Memory B cell (primary cell): Measurements from ENCODE around the gene NAA80.

Source experiments
- ATAC-seq: fragments of 150-1000 bp; cut with Tn5 transposase; 2 replicates; pipeline ENCODE4 v1.10.0; 2021; ENCODE audit warnings: low read depth, mild to moderate bottlenecking, moderate library complexity
- DNase-seq, 2 donors: peaks; one replicate each; pipeline ENCODE4 v3.0.0; 2022; ENCODE audit warnings: low spot score in 2 of 2
- H3K27ac Mint-ChIP-seq: one replicate; pipeline ENCODE4 v1.8.0; 2022; ENCODE audit warnings: mild to moderate bottlenecking, moderate library complexity, mixed read lengths
- H3K27me3 Mint-ChIP-seq: one replicate; pipeline ENCODE4 v1.8.0; 2022; ENCODE audit warnings: mixed read lengths
- H3K36me3 Mint-ChIP-seq: one replicate; pipeline ENCODE4 v1.8.0; 2022; ENCODE audit warnings: mild to moderate bottlenecking, mixed read lengths
- H3K4me1 Mint-ChIP-seq: one replicate; pipeline ENCODE4 v1.8.0; 2022; ENCODE audit warnings: mixed read lengths
- H3K4me3 Mint-ChIP-seq: one replicate; pipeline ENCODE4 v1.8.0; 2022; ENCODE audit warnings: mild to moderate bottlenecking, moderate library complexity, mixed read lengths
- H3K9me3 Mint-ChIP-seq: one replicate; pipeline ENCODE4 v1.8.0; 2022; ENCODE audit warnings: mixed read lengths

The NAA80 gene

GRCh38 chr3:50323614-50324199 lies 24.5 kb upstream of the NAA80 start:
- Mint-ChIP-seq H3K36me3 (no peaks in the 10 kb centered on the region), H3K9me3 (no peaks in the 10 kb centered on the region), H3K27ac (no peak overlapping the region), H3K4me1 (peaks cover 33% of the 10 kb centered on the region), H3K4me3 (no peak overlapping the region), H3K27me3 (no peaks in the 10 kb centered on the region)
- DNase-seq (no peak), ATAC-seq (no peak)

- ATAC-seq = no peak
- peaks cover 34% of the 10 kb centered on the region for H3K4me1 Mint-ChIP-seq
These were observed 23.9 kb upstream of the NAA80 start for GRCh38 chr3:50323092-50323600.

GRCh38 chr3:50322386-50323091 lies 23.3 kb upstream of the NAA80 start, which contains the start of gene HYAL2:
HYAL2 (minus strand) TSS chr3:50322745; CDS start chr3:50320489, 2,256 bp downstream.
- Mint-ChIP-seq H3K27me3 (no peaks in the 10 kb centered on the region), H3K9me3 (no peaks in the 10 kb centered on the region), H3K4me1 (peaks cover 36% of the 10 kb centered on the region), H3K4me3 (peak within 1 kb of the TSS; percentile 86), H3K27ac (peak within 1 kb of the TSS; percentile 91), H3K36me3 (no peaks in the 10 kb centered on the region)
- ATAC-seq (no peak), DNase-seq (no peak)

More at GRCh38 chr3:50323092-50323600, 23.9 kb upstream of the NAA80 start:
- no peaks in the 10 kb centered on the region for H3K36me3 Mint-ChIP-seq
- no peaks in the 10 kb centered on the region for H3K9me3 Mint-ChIP-seq
- no peaks in the 10 kb centered on the region for H3K27me3 Mint-ChIP-seq
- H3K27ac Mint-ChIP-seq = no peak overlapping the region
- DNase-seq = no peak
- peak overlapping the region; percentile 3 for H3K4me3 Mint-ChIP-seq

- peaks cover 36% of the 10 kb centered on the region for H3K4me1 Mint-ChIP-seq
- no peak for DNase-seq
- ATAC-seq = no peak
- H3K4me3 Mint-ChIP-seq = no peak overlapping the region
- H3K27me3 Mint-ChIP-seq = no peaks in the 10 kb centered on the region
- H3K9me3 Mint-ChIP-seq = no peaks in the 10 kb centered on the region
- H3K27ac Mint-ChIP-seq = no peak overlapping the region
- no peaks in the 10 kb centered on the region for H3K36me3 Mint-ChIP-seq
These were observed 22.8 kb upstream of the NAA80 start for GRCh38 chr3:50322115-50322385.

- no peaks in the 10 kb centered on the region for H3K9me3 Mint-ChIP-seq
- peak overlapping the region; percentile 86 for H3K4me3 Mint-ChIP-seq
- H3K27ac Mint-ChIP-seq = peak overlapping the region; percentile 91
- H3K36me3 Mint-ChIP-seq = no peaks in the 10 kb centered on the region
- H3K27me3 Mint-ChIP-seq = no peaks in the 10 kb centered on the region
- peaks cover 37% of the 10 kb centered on the region for H3K4me1 Mint-ChIP-seq
- DNase-seq (peak; percentile 78 to 81), ATAC-seq (peak; percentile 77)
These were observed 22.3 kb upstream of the NAA80 start for GRCh38 chr3:50321336-50322114.

GRCh38 chr3:50320853-50321335 lies 21.7 kb upstream of the NAA80 start:
- Mint-ChIP-seq H3K36me3 (no peaks in the 10 kb centered on the region), H3K27ac (peak overlapping the region; percentile 91), H3K27me3 (no peaks in the 10 kb centered on the region), H3K4me3 (peak overlapping the region; percentile 91), H3K9me3 (no peaks in the 10 kb centered on the region), H3K4me1 (peaks cover 38% of the 10 kb centered on the region)
- ATAC-seq (peak; percentile 56), DNase-seq (no peak)

GRCh38 chr3:50319894-50320625 lies 20.9 kb upstream of the NAA80 start:
- Mint-ChIP-seq H3K27me3 (no peaks in the 10 kb centered on the region), H3K4me3 (peak overlapping the region; percentile 91), H3K4me1 (peaks cover 42% of the 10 kb centered on the region), H3K27ac (peak overlapping the region; percentile 72), H3K9me3 (no peaks in the 10 kb centered on the region), H3K36me3 (no peaks in the 10 kb centered on the region)
- DNase-seq = no peak
- ATAC-seq = no peak

GRCh38 chr3:50319181-50319893 lies 20.1 kb upstream of the NAA80 start:
- peak overlapping the region; percentile 32 for H3K4me3 Mint-ChIP-seq
- no peak for DNase-seq
- H3K36me3 Mint-ChIP-seq = no peaks in the 10 kb centered on the region
- H3K27ac Mint-ChIP-seq = no peak overlapping the region
- no peaks in the 10 kb centered on the region for H3K9me3 Mint-ChIP-seq
- no peaks in the 10 kb centered on the region for H3K27me3 Mint-ChIP-seq
- peaks cover 39% of the 10 kb centered on the region for H3K4me1 Mint-ChIP-seq
- no peak for ATAC-seq

GRCh38 chr3:50318615-50319014 lies 19.4 kb upstream of the NAA80 start:
- no peak overlapping the region for H3K27ac Mint-ChIP-seq
- no peak for DNase-seq
- no peaks in the 10 kb centered on the region for H3K36me3 Mint-ChIP-seq
- H3K4me1 Mint-ChIP-seq = peaks cover 39% of the 10 kb centered on the region
- peak overlapping the region; percentile 29 for H3K4me3 Mint-ChIP-seq
- ATAC-seq = no peak
- no peaks in the 10 kb centered on the region for H3K27me3 Mint-ChIP-seq
- no peaks in the 10 kb centered on the region for H3K9me3 Mint-ChIP-seq

GRCh38 chr3:50318163-50318562 lies 19.0 kb upstream of the NAA80 start:
- DNase-seq (no peak), ATAC-seq (no peak)
- Mint-ChIP-seq H3K4me1 (peaks cover 38% of the 10 kb centered on the region), H3K36me3 (no peaks in the 10 kb centered on the region), H3K4me3 (no peak overlapping the region), H3K27ac (no peak overlapping the region), H3K9me3 (no peaks in the 10 kb centered on the region), H3K27me3 (no peaks in the 10 kb centered on the region)

GRCh38 chr3:50317300-50317699 lies 18.1 kb upstream of the NAA80 start:
- H3K4me3 Mint-ChIP-seq = no peak overlapping the region

GRCh38 chr3:50316657-50317242 lies 17.5 kb upstream of the NAA80 start:
- H3K4me3 Mint-ChIP-seq = peak overlapping the region; percentile 79

More at GRCh38 chr3:50317300-50317699, 18.1 kb upstream of the NAA80 start:
- Mint-ChIP-seq H3K9me3 (no peaks in the 10 kb centered on the region), H3K27ac (no peak overlapping the region), H3K27me3 (no peaks in the 10 kb centered on the region), H3K4me1 (peaks cover 36% of the 10 kb centered on the region), H3K36me3 (no peaks in the 10 kb centered on the region)
- no peak for ATAC-seq
- DNase-seq = no peak

GRCh38 chr3:50314816-50315215 lies 15.6 kb upstream of the NAA80 start:
- Mint-ChIP-seq H3K4me1 (peaks cover 27% of the 10 kb centered on the region), H3K9me3 (no peaks in the 10 kb centered on the region), H3K27ac (no peak overlapping the region), H3K4me3 (no peak overlapping the region), H3K36me3 (no peaks in the 10 kb centered on the region), H3K27me3 (no peaks in the 10 kb centered on the region)
- ATAC-seq (no peak), DNase-seq (no peak)

More at GRCh38 chr3:50316657-50317242, 17.5 kb upstream of the NAA80 start:
- Mint-ChIP-seq H3K4me1 (peaks cover 36% of the 10 kb centered on the region), H3K9me3 (no peaks in the 10 kb centered on the region), H3K27ac (peak overlapping the region; percentile 80), H3K36me3 (no peaks in the 10 kb centered on the region), H3K27me3 (no peaks in the 10 kb centered on the region)
- peak; percentile 57 for ATAC-seq
- peak in 1 of 2 donors; percentile 44 for DNase-seq
